Dermis microvascular lymphatic vessel endothelial cell (primary cell): ENCODE data around the gene AGBL2. TPM values are rescaled to one million over a fixed set of nuclear protein-coding genes. Genes with fewer than 3 reads are reported as not detected.
A peak's percentile ranks its signal among the peaks of the same experiment; 100 is the strongest.
"Not testable (repeated sequence)": the region's sequence is repeated elsewhere in the genome, so short reads cannot be mapped to it uniquely, and the experiment has no call there.

ENCODE experiments used
- DNase-seq, 2 donors: peaks; one replicate each; pipeline versions ENCODE4 v3.0.0 to v3.0.0-alpha.2; 2010; ENCODE audit warnings: low read depth in 2 of 2
- total RNA-seq: library from RNA; depleted of rRNA; stranded (reverse); fragments of >200 nt; gene quantifications from 2 replicates; pipeline ENCODE4 v1.2.1, GENCODE V29; 2014

Gene AGBL2
- 0.13 and 0.38 TPM in 2 replicates for total RNA-seq

GRCh38 chr11:47715082-47715669 is at the start of gene AGBL2:
AGBL2 (minus strand) TSS chr11:47715369; CDS start chr11:47714650, 719 bp downstream.
- peak in 1 of 2 donors; percentile 29 for DNase-seq

- not testable (repeated sequence) for DNase-seq
These were observed 44.1 kb upstream of the AGBL2 start for GRCh38 chr11:47759291-47759690.

DNA sequence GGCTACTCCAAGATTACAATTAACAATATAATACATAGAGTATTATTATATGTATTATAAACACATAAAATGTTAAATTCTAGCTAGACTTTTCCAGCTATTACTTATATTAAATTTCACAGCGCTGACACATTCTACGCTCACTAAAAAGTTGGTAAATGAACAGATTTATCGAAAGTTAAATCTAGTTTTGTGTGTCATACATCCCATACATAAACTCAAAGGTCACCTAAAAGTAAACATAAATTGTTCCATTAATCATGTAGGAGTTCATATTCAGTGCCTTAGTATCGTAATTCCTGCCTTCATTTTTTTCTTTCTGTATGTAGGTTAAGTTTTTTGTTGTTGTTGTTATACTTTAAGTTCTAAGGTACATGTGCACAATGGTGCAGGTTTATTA is 41.0 kb upstream of the AGBL2 start:
- no peak for DNase-seq

DNA sequence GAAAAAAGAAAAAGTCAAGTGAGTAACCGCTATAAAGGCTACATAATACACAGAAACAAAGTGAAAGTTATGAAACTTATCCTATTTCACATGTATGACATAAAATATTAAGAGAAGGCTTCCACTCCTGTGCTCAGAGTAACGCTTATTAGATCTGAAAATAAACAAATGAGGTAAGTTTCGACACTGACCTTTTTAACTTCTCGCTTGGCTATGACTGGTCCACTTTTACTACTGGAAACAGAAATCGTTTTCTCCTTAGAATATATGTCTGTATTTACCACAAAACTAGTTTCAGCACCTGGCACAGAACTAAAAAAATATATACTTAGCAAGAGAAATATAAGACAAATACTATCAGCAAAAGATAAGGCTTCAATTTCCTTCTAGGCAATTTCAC is 35.6 kb upstream of the AGBL2 start:
- no peak for DNase-seq

DNA sequence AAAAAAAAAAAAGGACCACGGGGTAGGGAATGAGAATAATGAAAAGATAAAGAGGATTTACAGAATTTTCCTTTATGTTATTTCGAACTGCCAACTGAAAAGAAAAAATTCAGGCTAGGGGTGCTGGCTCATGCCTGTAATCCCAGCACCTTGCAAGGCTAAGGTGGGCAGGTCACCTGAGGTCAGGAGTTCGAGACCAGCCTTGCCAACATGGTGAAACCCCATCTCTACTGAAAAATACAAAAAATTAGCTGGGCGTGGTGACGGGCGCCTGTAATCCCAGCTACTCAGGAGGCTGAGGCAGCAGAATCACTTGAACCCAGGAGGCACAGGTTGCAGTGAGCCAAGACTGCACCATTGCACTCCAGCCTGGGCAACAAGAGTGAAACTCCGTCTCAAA is 27.3 kb upstream of the AGBL2 start:
- DNase-seq = not testable (repeated sequence)

DNA sequence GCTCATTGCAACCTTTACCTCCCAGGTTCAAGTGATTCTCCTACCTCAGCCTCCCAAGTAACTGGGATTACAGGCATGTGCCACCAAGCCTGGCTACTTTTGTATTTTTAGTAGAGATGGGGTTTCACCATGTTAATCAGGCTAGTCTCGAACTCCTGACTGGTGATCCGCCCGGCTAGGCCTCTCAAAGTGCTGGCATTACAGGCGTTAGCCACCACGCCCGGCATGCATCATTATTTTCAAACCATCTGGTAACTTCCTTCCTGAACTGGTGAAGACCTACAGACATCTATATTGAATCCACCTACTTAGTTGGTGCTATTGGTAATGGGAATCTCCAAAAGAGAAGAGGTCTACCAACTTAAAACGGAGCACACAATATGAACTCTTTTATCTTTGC is 22.6 kb upstream of the AGBL2 start:
- not testable (repeated sequence) for DNase-seq

DNA sequence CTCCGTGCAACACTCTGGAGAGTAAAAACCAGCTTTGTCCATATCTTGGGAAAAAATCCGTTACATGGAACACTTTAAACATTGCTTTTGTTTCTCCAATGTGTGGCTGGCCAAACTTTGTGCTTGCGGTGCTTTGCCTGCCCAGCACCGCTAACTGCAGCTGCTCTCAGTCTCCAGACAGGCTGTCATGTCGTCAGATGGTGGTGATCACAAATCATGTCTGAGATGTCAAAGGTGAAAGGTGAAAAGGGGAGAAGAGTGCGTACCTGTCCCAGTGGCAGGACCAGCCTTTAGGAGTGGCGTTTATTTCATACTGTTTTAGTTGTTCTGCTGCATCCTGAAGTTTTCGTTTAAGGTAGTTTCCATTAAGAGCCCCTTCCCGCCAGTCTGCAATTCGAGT is 17.1 kb upstream of the AGBL2 start:
- DNase-seq = no peak

- no peak for DNase-seq
These were observed 16.3 kb upstream of the AGBL2 start for GRCh38 chr11:47731475-47731874.

DNA sequence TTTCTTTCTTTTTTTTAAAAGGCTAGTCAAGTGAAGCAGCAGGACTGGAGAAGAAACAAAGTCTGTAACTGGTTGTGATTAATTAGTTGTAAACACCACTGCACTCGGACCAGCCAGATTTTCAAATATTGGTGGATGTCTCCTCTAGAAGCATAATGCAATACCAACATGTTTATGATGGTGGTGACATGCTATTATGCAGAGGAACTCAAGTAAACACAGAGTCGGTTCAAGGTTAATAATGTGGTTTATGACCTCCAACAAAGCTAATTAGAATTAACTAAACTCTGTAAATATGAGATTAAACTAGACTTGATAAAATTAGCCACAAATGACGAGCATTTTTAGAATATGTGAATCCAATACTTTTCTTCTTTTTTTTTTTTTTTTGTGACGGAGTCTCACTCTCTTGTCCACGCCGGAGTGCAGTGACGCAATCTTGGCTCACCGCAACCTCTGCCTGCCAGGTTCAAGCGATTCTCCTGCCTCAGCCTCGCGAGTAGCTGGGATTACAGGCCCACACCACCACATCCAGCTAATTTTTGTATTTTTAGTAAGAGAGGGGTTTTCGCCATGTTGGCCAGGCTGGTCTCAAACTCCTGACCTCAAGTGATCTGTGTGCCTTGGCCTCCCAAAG is 11.8 kb upstream of the AGBL2 start:
- DNase-seq = no peak

DNA sequence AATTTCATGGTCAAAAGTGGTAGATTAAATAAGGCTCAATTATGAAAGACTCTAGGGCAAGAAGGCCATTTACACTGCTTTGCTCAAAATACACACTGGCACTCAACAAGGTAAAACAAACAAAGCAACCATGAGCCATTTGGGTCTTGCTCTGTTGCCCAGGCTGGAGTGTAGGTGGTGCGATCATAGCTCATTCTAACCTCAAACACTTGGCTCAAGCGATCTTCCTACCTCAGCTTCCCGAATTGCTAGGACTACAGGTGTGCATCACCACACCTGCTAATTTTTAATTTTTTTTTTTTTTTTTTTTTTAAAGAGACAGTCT is 10.9 kb upstream of the AGBL2 start:
- no peak for DNase-seq

DNA sequence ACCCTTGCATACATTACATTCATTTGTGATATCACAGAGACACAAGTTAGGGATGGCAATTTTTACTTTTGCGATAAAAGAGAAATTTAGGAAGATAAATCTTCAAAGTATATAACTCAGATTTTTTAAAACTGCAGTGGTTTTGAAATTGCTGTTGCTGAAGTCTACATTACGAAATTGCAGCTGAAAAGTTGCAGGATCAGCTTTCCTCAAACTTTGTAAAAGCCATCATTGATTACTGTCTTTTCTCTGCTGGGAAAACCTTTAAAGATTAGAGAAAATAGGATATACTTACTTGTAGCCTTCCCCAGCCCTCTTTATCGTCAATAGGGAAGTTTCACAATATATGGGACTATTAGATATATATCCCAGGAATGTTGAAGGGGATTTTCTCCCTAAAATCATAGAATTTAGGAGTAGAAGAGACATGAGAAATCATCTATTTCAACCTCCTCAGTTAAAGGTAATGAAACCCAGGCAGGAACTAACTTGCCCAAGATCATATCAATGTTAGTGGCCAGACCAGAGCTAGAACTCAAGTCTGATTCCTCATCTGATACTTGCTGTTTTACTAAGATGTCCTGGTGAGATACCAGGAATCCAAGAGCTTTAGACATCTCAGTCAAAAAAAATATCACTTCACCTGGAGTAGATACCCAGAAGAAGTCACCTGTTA is 10.4 kb upstream of the AGBL2 start:
- DNase-seq = no peak

- DNase-seq = peak; percentile 11 to 29
These were observed 9.0 kb upstream of the AGBL2 start for GRCh38 chr11:47724041-47724729.

DNA sequence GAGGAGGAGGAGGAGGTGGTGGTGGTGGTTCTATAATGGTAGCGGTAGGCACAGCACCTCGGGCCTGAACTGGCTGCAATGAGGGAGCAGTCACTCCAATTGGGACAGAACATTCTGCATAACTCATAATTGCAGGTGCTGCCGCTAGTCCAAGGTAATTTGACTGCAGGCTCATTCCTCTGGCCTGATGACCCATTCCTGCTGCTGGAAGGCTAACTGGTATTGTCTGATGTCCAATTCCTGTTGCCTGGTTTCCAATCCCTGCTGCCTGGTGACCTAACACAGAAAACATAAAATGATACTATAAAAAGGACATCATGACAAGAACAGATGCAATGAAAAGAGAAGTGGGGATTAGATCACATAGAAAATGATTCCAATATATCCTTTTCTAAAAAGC is 7.9 kb upstream of the AGBL2 start:
- DNase-seq = no peak

GRCh38 chr11:47720651-47721050 is 5.5 kb upstream of the AGBL2 start:
- no peak for DNase-seq

DNA sequence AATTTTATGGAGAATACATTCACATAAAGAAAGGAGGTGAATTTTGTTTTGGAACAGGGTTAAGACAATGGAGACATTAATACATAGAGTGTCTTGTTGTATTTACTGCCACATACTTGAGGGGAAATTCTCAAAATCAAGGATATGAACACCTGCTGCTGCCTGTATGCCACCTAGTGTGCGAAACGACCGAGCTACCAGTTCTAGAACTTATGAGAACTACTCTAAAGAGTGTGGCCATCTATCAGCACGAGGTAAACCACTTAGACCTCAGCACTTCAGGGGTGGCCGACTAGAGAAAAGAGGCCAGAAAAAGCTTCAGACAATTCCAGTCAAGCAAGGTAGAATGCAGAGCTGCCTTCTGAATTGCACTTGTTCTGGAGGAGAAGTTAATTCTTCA is 1.5 kb upstream of the AGBL2 start:
- peak in 1 of 2 donors; percentile 3 for DNase-seq

- peak in 1 of 2 donors; percentile 2 for DNase-seq
These were observed 551 bp downstream of the AGBL2 start for GRCh38 chr11:47714554-47715081.

DNA sequence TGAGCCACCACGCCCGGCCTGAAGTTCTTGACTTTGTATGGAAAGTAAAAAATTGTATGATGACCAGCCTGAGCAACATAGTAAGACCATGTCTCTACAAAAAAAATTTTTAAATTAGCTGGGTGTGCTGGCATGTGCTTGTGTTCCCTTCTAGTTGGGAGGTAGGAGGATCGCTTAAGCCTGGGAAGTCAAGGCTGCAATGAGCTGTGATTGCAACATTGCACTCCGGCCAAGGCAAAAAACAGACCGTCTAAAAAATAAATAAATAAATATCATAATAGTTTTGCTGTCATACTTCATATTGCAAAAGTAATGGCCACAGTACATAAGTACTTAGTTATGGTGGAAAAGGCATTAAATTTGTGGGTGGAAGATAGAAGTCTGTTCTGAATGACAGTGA is 3.4 kb downstream of the AGBL2 start:
- no peak for DNase-seq

DNA sequence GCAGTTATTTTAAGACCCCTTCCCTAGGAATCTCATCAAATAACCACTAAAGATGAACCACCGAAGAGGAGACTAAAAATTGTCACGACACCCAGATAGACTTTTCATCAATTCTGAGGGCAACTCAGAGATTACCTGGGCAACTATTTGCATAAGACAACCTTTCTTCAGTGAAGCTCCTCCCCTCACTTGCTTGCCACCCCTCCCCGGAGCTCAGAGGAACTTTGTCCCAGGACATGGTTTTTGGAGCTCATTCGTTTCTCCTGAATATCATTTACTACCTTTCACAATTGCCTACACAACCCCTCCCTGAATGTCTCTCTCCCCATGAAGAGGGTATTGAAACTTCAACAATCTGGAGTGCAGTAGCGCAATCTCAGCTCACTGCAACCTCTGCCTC is 3.9 kb downstream of the AGBL2 start:
- DNase-seq = no peak

DNA sequence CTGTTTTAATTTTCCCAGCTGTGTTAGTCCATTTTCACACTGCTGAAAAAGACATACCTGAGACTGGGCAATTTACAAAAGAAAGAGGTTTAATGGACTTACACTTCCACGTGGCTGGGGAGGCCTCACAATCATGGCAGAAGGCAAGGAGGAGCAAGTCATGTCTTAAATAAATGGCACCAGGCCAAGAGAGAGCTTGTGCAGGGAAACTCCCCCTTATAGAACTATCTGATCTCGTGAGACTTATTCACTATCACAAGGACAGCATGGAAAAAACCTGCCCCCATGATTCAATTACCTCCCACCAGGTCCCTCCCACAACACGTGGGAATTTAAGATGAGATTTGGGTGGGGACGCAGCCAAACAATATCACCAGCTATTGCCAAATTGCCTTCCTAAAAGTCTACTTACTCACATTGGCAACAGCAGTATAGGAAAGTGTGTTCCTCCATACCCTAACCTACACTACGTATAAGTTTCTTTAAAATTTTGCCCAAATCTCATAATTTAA is 7.8 kb downstream of the AGBL2 start:
- DNase-seq = not testable (repeated sequence)

GRCh38 chr11:47705721-47706120 is 9.4 kb downstream of the AGBL2 start:
- no peak for DNase-seq

GRCh38 chr11:47691979-47692378 is 23.2 kb downstream of the AGBL2 start:
- DNase-seq = no peak

- no peak for DNase-seq
These were observed 25.7 kb downstream of the AGBL2 start for GRCh38 chr11:47689480-47689879.
